GM13976 (cell line): ENCODE results near the gene CALHM6.

Source experiments
- DNase-seq: peaks from one replicate; pipeline ENCODE4 v3.0.0; 2012; ENCODE audit warnings: low spot score
- in situ Hi-C: fragments of 300-500 bp; cut with MboI; formaldehyde crosslinking; loops from one replicate; pipeline ENCODE4 v1.12.0; 2022; ENCODE audit warnings: low sequenced_read_pairs, mixed read lengths, inconsistent platforms; ENCODE audit not compliant: unreplicated experiment
- TF ChIP-seq, protein P1 (sequence below): IDR thresholded peaks from 2 replicates; pipeline ENCODE4 v1.5.1; 2012; ENCODE audit warnings: borderline replicate concordance, mild to moderate bottlenecking; ENCODE audit not compliant: insufficient read depth; ENCODE audit errors: extremely low read depth, missing control alignments, control extremely low read depth

CALHM6 gene

DNA sequence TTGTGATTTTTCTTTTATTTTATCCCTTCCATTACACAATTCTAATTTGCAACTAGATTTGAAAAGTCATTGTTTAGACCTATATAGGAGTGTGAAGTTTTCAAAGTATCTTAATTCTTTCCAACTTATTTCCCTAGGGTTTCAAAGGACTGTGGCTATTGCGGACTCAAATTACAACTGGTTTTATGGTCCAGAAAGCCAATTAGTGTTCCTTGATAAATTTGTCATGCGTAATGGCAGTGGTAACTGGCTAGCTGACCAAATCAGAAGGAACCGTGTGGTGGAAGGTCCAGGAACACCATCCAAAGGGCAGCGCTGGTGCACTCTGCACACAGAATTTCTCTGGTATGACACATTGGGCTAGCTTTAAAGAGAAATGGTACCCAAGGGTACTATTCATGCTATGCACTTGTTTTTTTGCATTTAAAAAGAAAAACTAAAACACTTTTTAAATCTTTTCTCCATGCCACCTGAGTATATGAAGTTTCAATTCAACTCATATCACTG is 27.9 kb upstream of the CALHM6 start:
- TF ChIP-seq, protein P1, sequence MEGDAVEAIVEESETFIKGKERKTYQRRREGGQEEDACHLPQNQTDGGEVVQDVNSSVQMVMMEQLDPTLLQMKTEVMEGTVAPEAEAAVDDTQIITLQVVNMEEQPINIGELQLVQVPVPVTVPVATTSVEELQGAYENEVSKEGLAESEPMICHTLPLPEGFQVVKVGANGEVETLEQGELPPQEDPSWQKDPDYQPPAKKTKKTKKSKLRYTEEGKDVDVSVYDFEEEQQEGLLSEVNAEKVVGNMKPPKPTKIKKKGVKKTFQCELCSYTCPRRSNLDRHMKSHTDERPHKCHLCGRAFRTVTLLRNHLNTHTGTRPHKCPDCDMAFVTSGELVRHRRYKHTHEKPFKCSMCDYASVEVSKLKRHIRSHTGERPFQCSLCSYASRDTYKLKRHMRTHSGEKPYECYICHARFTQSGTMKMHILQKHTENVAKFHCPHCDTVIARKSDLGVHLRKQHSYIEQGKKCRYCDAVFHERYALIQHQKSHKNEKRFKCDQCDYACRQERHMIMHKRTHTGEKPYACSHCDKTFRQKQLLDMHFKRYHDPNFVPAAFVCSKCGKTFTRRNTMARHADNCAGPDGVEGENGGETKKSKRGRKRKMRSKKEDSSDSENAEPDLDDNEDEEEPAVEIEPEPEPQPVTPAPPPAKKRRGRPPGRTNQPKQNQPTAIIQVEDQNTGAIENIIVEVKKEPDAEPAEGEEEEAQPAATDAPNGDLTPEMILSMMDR = no peak
- in situ Hi-C loops = loop anchor here (25.0 kb wide), 1 partner anchor 146 kb away; the partner anchor contains the start of gene TSPYL1
- no peak for DNase-seq

DNA sequence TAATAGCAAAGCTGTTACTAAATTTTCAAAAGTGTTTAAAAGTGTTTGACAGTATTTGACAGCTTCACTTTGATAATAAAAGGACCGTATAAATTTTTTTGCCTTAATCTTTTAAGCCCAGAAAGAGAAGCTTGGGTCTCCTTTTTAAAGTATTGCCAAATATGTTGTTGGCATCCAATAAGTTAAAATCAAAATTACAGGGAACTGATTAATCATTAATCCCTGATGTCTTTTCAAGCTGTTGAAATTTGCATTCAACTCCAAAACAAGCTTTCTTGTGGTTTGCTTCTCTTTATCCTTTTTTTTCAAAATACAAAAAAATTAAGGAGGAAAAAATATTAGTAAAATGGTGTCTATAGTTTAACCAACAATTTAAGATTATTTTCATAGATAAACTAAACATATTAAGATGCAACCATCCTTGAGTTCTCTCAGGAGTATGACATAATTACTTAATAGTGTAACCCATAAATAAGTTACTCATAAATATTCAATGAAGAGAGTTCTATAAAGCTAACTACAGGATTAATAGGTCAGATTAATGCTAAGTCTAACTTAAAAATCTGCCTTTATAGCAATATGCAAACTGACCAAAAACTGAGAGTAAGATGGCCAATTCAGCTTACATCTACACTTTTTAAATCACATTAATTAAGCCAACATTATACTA is 27.0 kb upstream of the CALHM6 start:
- TF ChIP-seq, protein P1 = no peak
- in situ Hi-C loops = loop anchor here (25.0 kb wide), 1 partner anchor 147 kb away; the partner anchor contains the start of gene TSPYL1
- no peak for DNase-seq

DNA sequence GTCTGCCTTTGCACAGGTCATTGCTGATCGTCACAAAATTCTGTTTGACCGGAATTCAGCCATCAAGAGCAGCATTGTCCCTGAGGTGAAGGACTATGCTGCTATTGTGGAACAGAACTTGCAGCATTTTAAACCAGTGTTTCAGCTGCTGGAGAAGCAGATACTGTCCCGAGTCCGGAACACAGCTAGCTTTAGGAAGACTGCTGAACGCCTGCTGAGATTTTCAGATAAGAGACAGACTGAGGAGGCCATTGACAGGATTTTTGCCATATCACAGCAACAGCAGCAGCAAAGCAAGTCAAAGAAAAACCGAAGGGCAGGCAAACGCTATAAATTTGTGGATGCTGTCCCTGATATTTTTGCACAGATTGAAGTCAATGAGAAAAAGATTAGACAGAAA is 24.6 kb upstream of the CALHM6 start:
- DNase-seq = no peak
- in situ Hi-C loops = loop anchor here (25.0 kb wide), 1 partner anchor 149 kb away; the partner anchor contains the start of gene TSPYL1
- TF ChIP-seq, protein P1 = no peak

DNA sequence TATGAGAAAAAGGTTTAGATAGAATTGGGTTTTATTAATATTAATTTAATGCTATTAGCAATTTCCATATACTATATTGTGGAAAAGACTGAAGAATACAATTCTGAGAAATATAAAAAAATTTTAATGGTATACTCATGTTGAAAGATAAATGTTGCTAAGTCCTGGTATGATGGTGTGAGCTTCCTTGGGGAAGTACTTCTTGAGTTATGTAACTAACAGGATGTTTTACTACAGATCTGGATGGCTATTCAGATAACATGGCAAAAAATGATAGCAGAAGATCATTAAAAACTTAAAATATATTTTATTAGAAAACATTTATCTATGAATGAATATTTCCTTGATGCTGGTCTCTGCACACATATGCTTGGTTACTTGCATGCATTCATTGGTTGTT is 23.5 kb upstream of the CALHM6 start:
- DNase-seq = no peak
- TF ChIP-seq, protein P1 = no peak
- in situ Hi-C loops = loop anchor here (25.0 kb wide), 1 partner anchor 150 kb away; the partner anchor contains the start of gene TSPYL1

DNA sequence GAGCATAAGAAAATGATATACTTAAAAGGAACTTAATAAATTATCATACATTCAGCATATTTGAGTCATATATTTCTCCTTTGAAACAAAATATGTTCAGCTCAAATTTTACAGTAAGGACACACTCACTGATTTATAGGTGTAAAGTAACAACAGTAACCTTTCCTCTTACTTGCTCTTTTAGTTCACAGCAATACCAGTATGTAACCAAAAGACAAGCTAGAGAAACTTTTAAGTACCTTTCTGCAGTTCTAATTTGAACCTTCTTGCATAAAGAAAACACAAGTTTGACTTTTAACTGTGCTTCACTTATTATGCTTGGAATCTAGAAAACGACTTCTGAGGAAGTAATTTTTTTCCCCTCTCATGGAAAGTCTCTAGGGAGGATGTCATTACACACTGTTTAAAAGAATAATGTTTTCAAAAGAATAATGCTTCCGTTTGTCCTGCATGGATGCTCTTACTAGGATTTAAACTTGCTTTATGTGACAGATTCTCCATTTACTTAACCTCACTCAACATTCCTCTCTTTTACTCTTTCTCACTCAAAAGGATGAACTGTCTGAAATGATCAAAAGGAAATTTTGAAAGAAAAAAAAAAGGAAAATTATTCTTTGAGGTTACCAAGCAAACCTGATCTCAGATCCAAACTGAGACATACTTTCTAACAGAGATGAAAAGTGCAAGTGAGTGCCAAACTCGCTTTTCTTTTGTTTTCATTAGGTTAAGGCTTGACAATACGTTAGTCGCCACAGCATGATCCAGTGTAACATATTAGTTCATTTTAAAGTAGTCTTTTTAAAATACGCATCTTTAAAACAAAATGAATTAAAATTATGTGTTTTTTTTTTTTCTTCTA is 22.4 kb upstream of the CALHM6 start:
- TF ChIP-seq, protein P1 = no peak
- no peak for DNase-seq

DNA sequence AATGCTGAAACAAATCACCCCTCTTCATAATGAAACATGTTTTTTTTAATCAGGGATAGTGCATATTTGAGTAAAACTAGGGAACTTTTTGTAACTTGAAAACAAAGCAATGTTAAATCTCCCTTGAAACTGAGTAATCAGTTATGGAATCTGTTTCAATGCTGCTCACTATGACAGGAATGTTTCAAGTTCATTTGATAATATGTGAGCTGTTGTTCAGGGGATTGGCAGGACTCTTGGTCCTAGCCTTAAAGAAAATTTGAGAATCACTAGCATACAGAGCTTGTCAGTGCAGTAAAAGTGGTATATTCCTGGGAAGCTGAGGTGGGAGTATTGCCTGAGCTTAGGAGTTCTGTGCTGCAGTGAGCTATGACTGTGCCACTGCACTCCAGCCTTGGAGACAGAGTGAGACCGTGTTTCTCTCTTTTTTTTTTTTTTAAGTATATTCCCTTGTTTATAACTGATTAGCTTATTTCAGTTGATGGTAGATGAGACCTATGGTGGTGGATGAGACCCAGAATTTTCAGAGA is 21.6 kb upstream of the CALHM6 start:
- no peak for DNase-seq
- in situ Hi-C loops = loop anchor here (25.0 kb wide), 1 partner anchor 152 kb away; the partner anchor contains the start of gene TSPYL1
- TF ChIP-seq, protein P1 = no peak

More for the DNA sequence above, 22.4 kb upstream of the CALHM6 start:
- in situ Hi-C loops = loop anchor here (25.0 kb wide), 1 partner anchor 152 kb away; the partner anchor contains the start of gene TSPYL1
